Progenitor cell of endocrine pancreas (in vitro differentiated cells): ENCODE measurements around the gene CSE1L. TPM values are rescaled to one million over a fixed set of nuclear protein-coding genes. Genes with fewer than 3 reads are reported as not detected.

Source experiments
- DNase-seq: peaks from one replicate; pipeline ENCODE4 v3.0.0; 2021; ENCODE audit warnings: low spot score; ENCODE audit not compliant: unreplicated experiment
- H3K27ac Mint-ChIP-seq: 2 replicates; pipeline ENCODE4 v1.8.0; 2021; ENCODE audit warnings: mild to moderate bottlenecking, moderate library complexity, mixed read lengths
- H3K27me3 Mint-ChIP-seq: 2 replicates; pipeline ENCODE4 v1.8.0; 2021; ENCODE audit warnings: mixed read lengths
- H3K36me3 Mint-ChIP-seq: 2 replicates; pipeline ENCODE4 v1.8.0; 2022; ENCODE audit warnings: mixed read lengths; ENCODE audit not compliant: insufficient read depth
- H3K4me1 Mint-ChIP-seq: 2 replicates; pipeline ENCODE4 v1.8.0; 2021; ENCODE audit warnings: low read depth, mixed read lengths
- H3K4me3 Mint-ChIP-seq: 2 replicates; pipeline ENCODE4 v1.8.0; 2021; ENCODE audit warnings: low read depth, mild to moderate bottlenecking, moderate library complexity, mixed read lengths
- H3K9me3 Mint-ChIP-seq: 2 replicates; pipeline ENCODE4 v1.8.0; 2021; ENCODE audit warnings: low read depth, mixed read lengths
- CTCF ChIP-seq: fragments of 200-600 bp; sonication (generic); IDR thresholded peaks from one replicate; pipeline ENCODE4 v1.5.0; 2021; ENCODE audit warnings: antibody characterized with exemption, mild to moderate bottlenecking; ENCODE audit not compliant: unreplicated experiment
- long read RNA-seq: library from polyadenylated mRNA; unstranded; transcript quantifications from one replicate; pipeline ENCODE4 v2.0.0, GENCODE V29; 2020
- total RNA-seq: library from RNA; stranded (reverse); gene quantifications from 2 replicates; pipeline ENCODE4 v1.2.1, GENCODE V29; 2021

CSE1L gene
- 99.9 and 100 TPM in 2 replicates for total RNA-seq
- long read RNA-seq, transcript CSE1L-201 (25 exons, 3,553 nt): major isoform, 338 of 446 reads
- long read RNA-seq, partial matches to known transcripts: 76 of 446 reads
- long read RNA-seq, other reads (novel, unspliced or antisense): 30 of 446 reads

- H3K4me1 Mint-ChIP-seq: peaks cover 11% of the 10 kb centered on the region
- TF ChIP-seq CTCF: peak; percentile 21
- H3K36me3 Mint-ChIP-seq: peaks cover 7% of the 10 kb centered on the region
- no peaks in the 10 kb centered on the region for H3K27me3 Mint-ChIP-seq
- H3K9me3 Mint-ChIP-seq: no peaks in the 10 kb centered on the region
- peak within 1 kb of the TSS; percentile 99 for H3K27ac Mint-ChIP-seq
- peak; percentile 90 for DNase-seq
- H3K4me3 Mint-ChIP-seq: peak within 1 kb of the TSS; percentile 99
Measured at GRCh38 chr20:49046087-49046900, at the start of gene CSE1L. TSS of gene CSE1L (plus strand) at chr20:49046312. CDS start at chr20:49058464, 12,152 bp downstream.

DNA sequence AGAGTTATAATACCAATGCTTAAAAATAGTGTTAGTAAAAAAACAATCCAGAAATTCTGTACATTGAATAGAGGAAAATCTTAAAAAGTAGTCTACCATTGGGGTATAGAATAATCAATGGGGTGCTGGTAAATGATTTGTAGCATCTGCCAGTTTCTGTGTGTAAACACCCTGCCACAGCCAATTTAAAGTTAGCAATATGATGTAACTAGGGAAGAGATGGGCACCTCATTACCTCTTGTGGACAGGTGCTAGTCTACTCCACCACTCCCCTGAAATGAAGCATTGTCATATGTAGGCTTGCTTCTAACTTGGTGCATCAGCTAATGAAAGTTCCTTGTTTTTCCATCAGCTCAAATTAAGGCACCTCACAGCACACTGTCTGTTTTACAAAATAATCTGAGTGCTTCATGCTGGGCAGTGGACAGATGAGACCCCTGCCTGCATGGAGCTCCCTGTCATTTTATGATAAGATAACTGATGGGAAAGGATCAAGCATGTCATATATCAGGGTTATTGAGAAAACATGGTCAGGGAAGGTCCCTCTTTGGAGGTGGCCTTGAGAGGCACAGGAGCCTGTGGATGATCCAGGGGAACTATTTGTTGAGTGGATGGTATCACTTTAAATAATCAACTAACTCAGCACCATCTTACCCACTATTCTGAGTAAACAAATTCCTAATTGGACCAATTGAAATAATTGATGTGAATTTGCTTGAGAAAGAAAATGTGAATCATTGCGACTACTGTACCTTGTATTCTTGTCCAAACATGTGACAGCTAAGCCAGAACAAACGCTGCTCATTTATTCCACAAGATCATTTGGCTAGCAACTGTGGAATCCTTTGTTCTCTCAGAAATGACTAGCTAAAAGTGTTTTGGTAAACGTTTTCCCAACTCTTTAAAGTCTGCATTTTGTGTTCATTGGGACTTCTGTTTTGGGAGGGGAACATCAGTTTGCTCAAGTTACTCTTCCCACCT lies 45.9 kb upstream of the CSE1L start:
- TF ChIP-seq CTCF: no peak
- Mint-ChIP-seq H3K4me1 (peaks cover 1% of the 10 kb centered on the region), H3K4me3 (no peak overlapping the region), H3K27ac (peak overlapping the region; percentile 78), H3K9me3 (no peaks in the 10 kb centered on the region), H3K27me3 (no peaks in the 10 kb centered on the region), H3K36me3 (peaks cover 34% of the 10 kb centered on the region)
- no peak for DNase-seq

DNA sequence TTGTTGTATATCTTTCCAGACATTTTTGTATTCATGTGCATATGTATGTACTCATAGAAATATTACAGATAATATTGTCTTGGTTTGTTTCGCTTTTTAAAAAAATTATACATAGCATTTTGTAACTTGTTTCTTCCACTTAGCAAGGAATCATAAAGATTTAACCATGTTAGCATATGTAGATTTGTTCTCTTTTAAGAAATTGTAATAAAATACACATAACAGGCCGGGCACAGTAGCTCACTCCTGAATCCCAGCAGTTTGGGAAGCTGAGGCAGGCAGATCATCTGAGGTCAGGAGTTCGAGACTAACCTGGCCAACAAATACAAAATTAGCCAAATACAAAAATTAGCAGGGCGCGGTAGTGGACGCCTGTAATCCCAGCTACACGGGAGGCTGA lies 44.4 kb upstream of the CSE1L start:
- H3K27me3 Mint-ChIP-seq: no peaks in the 10 kb centered on the region
- no peaks in the 10 kb centered on the region for H3K9me3 Mint-ChIP-seq
- no peak overlapping the region for H3K4me3 Mint-ChIP-seq
- peaks cover 4% of the 10 kb centered on the region for H3K4me1 Mint-ChIP-seq
- H3K27ac Mint-ChIP-seq: no peak overlapping the region
- peaks cover 36% of the 10 kb centered on the region for H3K36me3 Mint-ChIP-seq
- DNase-seq: no peak
- no peak for TF ChIP-seq CTCF

DNA sequence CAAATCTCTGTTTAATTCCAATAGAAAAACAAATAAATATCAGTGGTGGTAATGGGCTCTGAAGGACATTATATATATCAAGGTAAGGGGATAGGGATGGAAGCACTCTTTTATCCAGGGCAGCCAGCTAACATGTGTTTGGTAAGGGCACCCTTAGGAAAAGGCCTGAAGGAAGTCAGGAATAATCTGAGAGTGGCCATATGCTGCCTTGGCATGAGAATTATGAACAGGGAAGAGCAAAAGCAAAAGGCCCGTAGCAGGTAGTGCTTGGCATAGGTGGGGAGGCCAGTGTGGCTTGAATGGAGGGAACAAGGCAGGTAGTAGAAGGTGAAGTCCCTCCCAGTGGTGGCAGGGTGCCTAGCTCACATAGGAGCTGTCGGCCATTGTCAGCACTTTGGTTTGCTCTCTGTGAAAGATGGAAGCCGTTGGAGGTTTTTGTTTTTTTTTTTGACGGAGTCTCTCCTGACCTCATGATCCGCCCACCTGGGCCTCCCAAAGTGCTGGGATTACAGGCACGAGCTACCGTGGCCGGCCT lies 39.6 kb upstream of the CSE1L start:
- H3K4me3 Mint-ChIP-seq: no peak overlapping the region
- no peaks in the 10 kb centered on the region for H3K9me3 Mint-ChIP-seq
- no peak for TF ChIP-seq CTCF
- peaks cover 18% of the 10 kb centered on the region for H3K4me1 Mint-ChIP-seq
- peak overlapping the region; percentile 91 for H3K27ac Mint-ChIP-seq
- peaks cover 27% of the 10 kb centered on the region for H3K36me3 Mint-ChIP-seq
- no peaks in the 10 kb centered on the region for H3K27me3 Mint-ChIP-seq
- DNase-seq: no peak
